HepG2 (cell line): ENCODE data around the gene ACTN1. TPM values are rescaled to one million over a fixed set of nuclear protein-coding genes. Genes with fewer than 3 reads are reported as not detected.
"Not testable (repeated sequence)": the region's sequence is repeated elsewhere in the genome, so short reads cannot be mapped to it uniquely, and the experiment has no call there.

Source experiments
- ATAC-seq: fragments of 200-7000 bp; cut with Tn5 transposase; 3 replicates; pipeline ENCODE4 v1.9.1; 2020; ENCODE audit warnings: mild to moderate bottlenecking, moderate library complexity
- BruUV-seq: library from RNA; stranded (reverse); fragments of 400-500 nt; replicated peaks from 2 replicates; lab custom pipeline; 2021; lab: Mats Ljungman, UMichigan
- CTCF ChIA-PET: fragments of 300-600 bp; formaldehyde crosslinking; extraction: SDS; loops from one replicate; lab custom pipeline; 2021; ENCODE audit warnings: low total read pairs, inconsistent platforms, low intra/inter-chr PET ratio; lab: Yijun Ruan, JAX
- POLR2A ChIA-PET: fragments of 350-600 bp; sonication (Branson Sonifier 250); formaldehyde crosslinking; loops from one replicate; lab custom pipeline; 2020; ENCODE audit warnings: antibody characterized with exemption, inconsistent platforms; lab: Yijun Ruan, JAX
- DNase-seq: peaks from one replicate; pipeline ENCODE4 v3.0.0-alpha.2; 2015; ENCODE audit warnings: low spot score
- FAIRE-seq: peaks from 3 replicates; lab custom pipeline; 2011; peaks lifted over from hg19 to GRCh38; lab: Jason Lieb, UNC
- H2AFZ ChIP-seq: one replicate; pipeline ENCODE4 v1.6.1; 2011; ENCODE audit warnings: low read length, inconsistent platforms
- H3K27ac ChIP-seq: fragments of 300-600 bp; 3 replicates; pipeline ENCODE4 v1.8.0; 2011; ENCODE audit warnings: mixed run types, mild to moderate bottlenecking, mixed read lengths, low read length, inconsistent platforms; ENCODE audit not compliant: insufficient read depth; ENCODE audit errors: extremely low read length
- H3K27me3 ChIP-seq, 2 experiments: fragments of 200-600 bp in 1 of 2; 2 replicates in 1 of 2; 3 replicates in 1 of 2; pipeline versions ENCODE4 v1.6.0 to v1.8.0; 2011; ENCODE audit warnings: low read length in 2 of 2, mild to moderate bottlenecking in 2 of 2, moderate library complexity in 2 of 2, inconsistent platforms in 1 of 2; ENCODE audit not compliant: insufficient read depth in 2 of 2, control insufficient read depth in 1 of 2
- H3K36me3 ChIP-seq, 2 experiments: fragments of 200-600 bp in 1 of 2; replicated peaks in 1 of 2; 2 replicates in 1 of 2; 3 replicates in 1 of 2; pipeline versions ENCODE4 v1.5.1 to v1.8.0; 2011; ENCODE audit warnings: low read length in 2 of 2, inconsistent platforms in 1 of 2; ENCODE audit not compliant: insufficient read depth in 2 of 2, control insufficient read depth in 1 of 2
- H3K4me1 ChIP-seq: 2 replicates; pipeline ENCODE4 v1.5.1; 2012; ENCODE audit warnings: low read length, inconsistent platforms; ENCODE audit not compliant: insufficient read depth
- H3K4me2 ChIP-seq: 2 replicates; pipeline ENCODE4 v1.6.0; 2011; ENCODE audit warnings: low read depth, low read length, inconsistent platforms
- H3K4me3 ChIP-seq, 3 experiments: fragments of 200-600 bp in 1 of 3; sonication (generic), shearing (Covaris generic) in 1 of 3; replicated peaks in 1 of 3; 2 replicates each; pipeline ENCODE4 v1.5.1; 2011 to 2016; ENCODE audit warnings: low read length in 3 of 3, inconsistent platforms in 2 of 3, low read depth in 2 of 3, mild to moderate bottlenecking in 2 of 3, control low read depth in 1 of 3, mixed read lengths in 1 of 3; ENCODE audit not compliant: insufficient read depth in 1 of 3
- H3K79me2 ChIP-seq: one replicate; pipeline ENCODE4 v1.6.1; 2011; ENCODE audit warnings: low read length, inconsistent platforms; ENCODE audit not compliant: insufficient read depth
- H3K9ac ChIP-seq: 2 replicates; pipeline ENCODE4 v1.6.0; 2011; ENCODE audit warnings: mild to moderate bottlenecking, low read depth, low read length, inconsistent platforms; ENCODE audit not compliant: insufficient read depth
- H3K9me3 ChIP-seq: 2 replicates; pipeline ENCODE4 v1.5.1; 2012; ENCODE audit warnings: mild to moderate bottlenecking, low read length
- H4K20me1 ChIP-seq: 2 replicates; pipeline ENCODE4 v1.6.0; 2011; ENCODE audit warnings: inconsistent platforms, mild to moderate bottlenecking, low read length, moderate library complexity; ENCODE audit not compliant: insufficient read depth
- FOXP4 ChIP-seq: sonication (generic); formaldehyde crosslinking; IDR thresholded peaks from 2 replicates; pipeline ENCODE4 v1.4.0; 2020; ENCODE audit warnings: missing genetic modification reagents
- ZNF501 ChIP-seq: sonication (generic); formaldehyde crosslinking; IDR thresholded peaks from 2 replicates; pipeline ENCODE4 v1.5.1; 2020; ENCODE audit warnings: mild to moderate bottlenecking, moderate library complexity, missing genetic modification reagents
- WGBS: methylation state at CpG from one replicate; pipeline ENCODE4 v1.1.6; 2017; ENCODE audit warnings: low lambda C conversion rate; 5-methylcytosine and 5-hydroxymethylcytosine counted together
- in situ Hi-C: cut with HindIII; loops from 2 replicates; pipeline ENCODE4 v1.10.0; 2017; ENCODE audit warnings: low pct_unique_long_range_greater_than_20kb; ENCODE audit not compliant: extremely low pct_ligation_motif_present
- intact Hi-C: fragments of 100-400 bp; cut with micrococcal nuclease; formaldehyde crosslinking; loops from one replicate; pipeline ENCODE4 v1.10.0; 2022; ENCODE audit not compliant: unreplicated experiment
- polyA plus RNA-seq, 8 experiments: library from polyadenylated mRNA; depleted of rRNA in 3 of 8; stranded (reverse) in 7 of 8; unstranded in 1 of 8; fragments of >200 nt; fragmentation: Illumina TruSeq in 4 of 8; extraction: Trizol in 4 of 8; gene quantifications; 2 replicates each; pipeline versions ENCODE4 v1.2.1 to v1.2.3, GENCODE V29; 2011 to 2016; ENCODE audit warnings: low read depth in 4 of 8, missing spikeins in 1 of 8, mixed read lengths in 1 of 8; ENCODE audit not compliant: insufficient read depth in 1 of 8
- total RNA-seq, 5 experiments: library from RNA; depleted of rRNA; stranded (reverse); fragments of >200 nt; fragmentation: Illumina TruSeq; extraction: Trizol; gene quantifications; 2 replicates each; pipeline ENCODE4 v1.2.3, GENCODE V29; 2016; ENCODE audit warnings: low read depth in 1 of 5

ACTN1 gene
- total and polyA plus RNA-seq, 2 of the 13 experiments (the other 11 are each of a cell fraction or from before 2014, with no cell fraction given): 58.6 to 162 TPM

GRCh38 chr14:68973639-68974038 is 5.5 kb downstream of the ACTN1 start:
- ATAC-seq (no peak), FAIRE-seq (no peak), DNase-seq (no peak)
- POLR2A ChIA-PET: interaction anchor here (5.2 kb wide), 1 partner anchor 17 kb away, joined by 36 read pairs; no protein-coding TSS in a partner anchor
- intact Hi-C loops: no loop called here
- Histone ChIP-seq H3K4me3 (no peak overlapping the region), H3K27me3 (no peaks in the 10 kb centered on the region), H3K36me3 (peaks cover 16 to 37% of the 10 kb centered on the region in 2 experiments), H3K27ac (peak overlapping the region; percentile 22), H2AFZ (no peak overlapping the region), H3K4me1 (peaks cover 88% of the 10 kb centered on the region), H3K79me2 (peaks cover 97% of the 10 kb centered on the region), H3K9me3 (no peaks in the 10 kb centered on the region), H3K9ac (no peak overlapping the region), H3K4me2 (0 out of 2 replicates have a peak overlapping the region, but pooled peaks have one; percentile 8), H4K20me1 (peaks cover 44% of the 10 kb centered on the region)
- CTCF ChIA-PET: no interaction called here
- no TSS peak for BruUV-seq
- in situ Hi-C loops: no loop called here
- TF ChIP-seq ZNF501 (0 out of 2 replicates have a peak, but pooled peaks have one; percentile 34), FOXP4 (no peak)
- WGBS: 100% methylated on average over 2 of the region's 5 CpGs

- ATAC-seq, FAIRE-seq, intact Hi-C loops, CTCF ChIA-PET, in situ Hi-C loops, H3K9me3 ChIP-seq, H3K27me3 ChIP-seq, DNase-seq, BruUV-seq, H3K9ac ChIP-seq, H2AFZ ChIP-seq, POLR2A ChIA-PET, H3K4me3 ChIP-seq: not testable (repeated sequence)
- WGBS: 98% methylated on average over 6 of the region's 6 CpGs
- Histone ChIP-seq H3K4me1 (peaks cover 93% of the 10 kb centered on the region), H3K36me3 (peaks cover 16 to 37% of the 10 kb centered on the region in 2 experiments), H3K4me2 (0 out of 2 replicates have a peak overlapping the region, but pooled peaks have one; percentile 28), H4K20me1 (peaks cover 49% of the 10 kb centered on the region), H3K27ac (peak overlapping the region; percentile 49), H3K79me2 (peaks cover 97% of the 10 kb centered on the region)
Observed at GRCh38 chr14:68973219-68973565, 5.9 kb downstream of the ACTN1 start.
